Activated CD8-positive, alpha-beta T cell treated with anti-CD3 and anti-CD28 coated beads for 36 hours (primary cell): ENCODE results near the gene OCSTAMP. TPM values are rescaled to one million over a fixed set of nuclear protein-coding genes. Genes with fewer than 3 reads are reported as not detected.
A peak's percentile ranks its signal among the peaks of the same experiment; 100 is the strongest.

ENCODE experiments used
- ATAC-seq: fragments of 200-7000 bp; cut with Tn5 transposase; one replicate; pipeline ENCODE4 v1.10.0; 2021; ENCODE audit warnings: mild to moderate bottlenecking, moderate library complexity
- CTCF ChIA-PET: fragments of 350-600 bp; sonication (Branson Sonifier 250); formaldehyde crosslinking; loops from one replicate; lab custom pipeline; 2021; ENCODE audit warnings: antibody characterized with exemption; lab: Charles Lee
- POLR2A ChIA-PET: fragments of 350-600 bp; sonication (Branson Sonifier 250); formaldehyde crosslinking; loops from one replicate; lab custom pipeline; 2021; ENCODE audit warnings: antibody characterized with exemption; lab: Charles Lee
- DNase-seq: peaks from one replicate; pipeline ENCODE4 v3.0.0-alpha.2; 2020
- H3K27ac Mint-ChIP-seq: one replicate; pipeline ENCODE4 v1.8.0; 2021; ENCODE audit warnings: mild to moderate bottlenecking, mixed read lengths
- H3K27me3 Mint-ChIP-seq: one replicate; pipeline ENCODE4 v1.8.0; 2021; ENCODE audit warnings: mixed read lengths
- H3K36me3 Mint-ChIP-seq: one replicate; pipeline ENCODE4 v1.8.0; 2021; ENCODE audit warnings: low read depth, mixed read lengths
- H3K4me1 Mint-ChIP-seq: one replicate; pipeline ENCODE4 v1.8.0; 2021; ENCODE audit warnings: low read depth, mixed read lengths
- H3K4me3 Mint-ChIP-seq: one replicate; pipeline ENCODE4 v1.8.0; 2021; ENCODE audit warnings: mild to moderate bottlenecking, moderate library complexity, mixed read lengths
- H3K9me3 Mint-ChIP-seq: one replicate; pipeline ENCODE4 v1.8.0; 2021; ENCODE audit warnings: mixed read lengths
- intact Hi-C: fragments of 100-400 bp; cut with micrococcal nuclease; formaldehyde crosslinking; loops from one replicate; pipeline ENCODE4 v1.10.0; 2022
- total RNA-seq, 2 experiments: library from RNA; stranded (reverse); gene quantifications; one replicate each; pipeline ENCODE4 v1.2.3, GENCODE V29; 2021
- TF ChIP-seq, protein P1 (sequence below): fragments of 200-600 bp; IDR thresholded peaks from one replicate; pipeline ENCODE4 v1.8.0; 2022; ENCODE audit warnings: antibody characterized with exemption, mild to moderate bottlenecking

The OCSTAMP gene
- total RNA-seq, 2 experiments from 2014 or later: not detected

- Mint-ChIP-seq H3K4me1 (no peaks in the 10 kb centered on the region), H3K36me3 (no peaks in the 10 kb centered on the region), H3K9me3 (no peaks in the 10 kb centered on the region), H3K27ac (no peak overlapping the region), H3K27me3 (peaks cover 21% of the 10 kb centered on the region), H3K4me3 (no peak overlapping the region)
- TF ChIP-seq, protein P1, sequence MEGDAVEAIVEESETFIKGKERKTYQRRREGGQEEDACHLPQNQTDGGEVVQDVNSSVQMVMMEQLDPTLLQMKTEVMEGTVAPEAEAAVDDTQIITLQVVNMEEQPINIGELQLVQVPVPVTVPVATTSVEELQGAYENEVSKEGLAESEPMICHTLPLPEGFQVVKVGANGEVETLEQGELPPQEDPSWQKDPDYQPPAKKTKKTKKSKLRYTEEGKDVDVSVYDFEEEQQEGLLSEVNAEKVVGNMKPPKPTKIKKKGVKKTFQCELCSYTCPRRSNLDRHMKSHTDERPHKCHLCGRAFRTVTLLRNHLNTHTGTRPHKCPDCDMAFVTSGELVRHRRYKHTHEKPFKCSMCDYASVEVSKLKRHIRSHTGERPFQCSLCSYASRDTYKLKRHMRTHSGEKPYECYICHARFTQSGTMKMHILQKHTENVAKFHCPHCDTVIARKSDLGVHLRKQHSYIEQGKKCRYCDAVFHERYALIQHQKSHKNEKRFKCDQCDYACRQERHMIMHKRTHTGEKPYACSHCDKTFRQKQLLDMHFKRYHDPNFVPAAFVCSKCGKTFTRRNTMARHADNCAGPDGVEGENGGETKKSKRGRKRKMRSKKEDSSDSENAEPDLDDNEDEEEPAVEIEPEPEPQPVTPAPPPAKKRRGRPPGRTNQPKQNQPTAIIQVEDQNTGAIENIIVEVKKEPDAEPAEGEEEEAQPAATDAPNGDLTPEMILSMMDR: no peak
- intact Hi-C loops: no loop called here
- ChIA-PET POLR2A (interaction anchor here (1.4 kb wide), 1 partner anchor 10 kb away, joined by 4 read pairs; no protein-coding TSS in a partner anchor), CTCF (interaction anchor here (1.2 to 9.1 kb wide), 3 partner anchors 15 to 161 kb away, joined by 4 to 116 read pairs (median 6); partner anchors contain the start of gene TP53RK)
- ATAC-seq (no peak), DNase-seq (peak; percentile 11)
Measured at GRCh38 chr20:46523696-46524328, 26.6 kb downstream of the OCSTAMP start.

GRCh38 chr20:46523108-46523507, 27.3 kb downstream of the OCSTAMP start:
- Mint-ChIP-seq H3K36me3 (no peaks in the 10 kb centered on the region), H3K9me3 (no peaks in the 10 kb centered on the region), H3K4me1 (no peaks in the 10 kb centered on the region), H3K27me3 (peaks cover 19% of the 10 kb centered on the region), H3K4me3 (no peak overlapping the region), H3K27ac (no peak overlapping the region)
- DNase-seq: no peak
- ATAC-seq: no peak
- ChIA-PET POLR2A (interaction anchor here (1.1 kb wide), 1 partner anchor 160 kb away, joined by 3 read pairs; no protein-coding TSS in a partner anchor), CTCF (interaction anchor here (1.2 to 9.1 kb wide), 4 partner anchors 10 to 162 kb away, joined by 4 to 116 read pairs (median 6); partner anchors contain the start of genes TP53RK and ZNF334)
- intact Hi-C loops: no loop called here
- TF ChIP-seq, protein P1: no peak

GRCh38 chr20:46520976-46521579, 29.4 kb downstream of the OCSTAMP start:
- H3K4me1 Mint-ChIP-seq: no peaks in the 10 kb centered on the region
- TF ChIP-seq, protein P1: peak; percentile 68
- peak; percentile 98 for ATAC-seq
- H3K4me3 Mint-ChIP-seq: no peak overlapping the region
- no peak overlapping the region for H3K27ac Mint-ChIP-seq
- peaks cover 17% of the 10 kb centered on the region for H3K27me3 Mint-ChIP-seq
- no peaks in the 10 kb centered on the region for H3K36me3 Mint-ChIP-seq
- DNase-seq: peak; percentile 68
- intact Hi-C loops: loop anchor here (1.0 kb wide), 1 partner anchor 160 kb away; no protein-coding TSS in a partner anchor
- ChIA-PET POLR2A (no interaction called here), CTCF (interaction anchor here (0.7 to 9.1 kb wide), 8 partner anchors 10 to 835 kb away, joined by 3 to 116 read pairs (median 3); partner anchors contain the start of genes OCSTAMP and TP53RK)
- H3K9me3 Mint-ChIP-seq: no peaks in the 10 kb centered on the region

GRCh38 chr20:46520540-46520939, 29.9 kb downstream of the OCSTAMP start:
- Mint-ChIP-seq H3K36me3 (no peaks in the 10 kb centered on the region), H3K4me1 (no peaks in the 10 kb centered on the region), H3K27ac (no peak overlapping the region), H3K9me3 (no peaks in the 10 kb centered on the region), H3K27me3 (peaks cover 17% of the 10 kb centered on the region), H3K4me3 (no peak overlapping the region)
- ChIA-PET CTCF (interaction anchor here (0.7 to 9.1 kb wide), 8 partner anchors 11 to 164 kb away, joined by 3 to 116 read pairs (median 3); partner anchors contain the start of gene TP53RK), POLR2A (no interaction called here)
- TF ChIP-seq, protein P1: no peak
- no peak for DNase-seq
- ATAC-seq: no peak
- intact Hi-C loops: no loop called here
